Gastroesophageal sphincter (tissue), 4 donors: ENCODE measurements around the gene TMEM11. TPM values are rescaled to one million over a fixed set of nuclear protein-coding genes. Genes with fewer than 3 reads are reported as not detected.

Experiments used
- ATAC-seq: fragments of 150-250 bp; one replicate; pipeline ENCODE4 v1.9.1; 2016; ENCODE audit warnings: mild to moderate bottlenecking, moderate library complexity
- H3K27ac ChIP-seq, 4 donors: fragments of 200-600 bp; sonication (generic) in 3 of 4; 1 replicate in 3 of 4; 2 replicates in 1 of 4; pipeline ENCODE4 v1.5.1; 2016 to 2019
- H3K27me3 ChIP-seq: fragments of 200-600 bp; sonication (generic); one replicate; pipeline ENCODE4 v1.5.1; 2019
- H3K36me3 ChIP-seq, 2 donors: fragments of 200-600 bp; sonication (generic); one replicate each; pipeline ENCODE4 v1.5.1; 2019; ENCODE audit warnings: control low read depth in 1 of 2
- H3K4me1 ChIP-seq, 3 donors: fragments of 200-600 bp; sonication (generic); 1 replicate in 2 of 3; 2 replicates in 1 of 3; pipeline ENCODE4 v1.5.1; 2016 to 2019; ENCODE audit warnings: control low read depth in 2 of 3
- H3K4me3 ChIP-seq, 2 donors: fragments of 200-600 bp; sonication (generic); one replicate each; pipeline ENCODE4 v1.5.1; 2019; ENCODE audit warnings: mild to moderate bottlenecking in 1 of 2, moderate library complexity in 1 of 2
- H3K9me3 ChIP-seq, 3 donors: fragments of 200-600 bp; sonication (generic); one replicate each; pipeline ENCODE4 v1.5.1; 2017 to 2019; ENCODE audit warnings: control low read depth in 2 of 3
- CTCF ChIP-seq, 4 experiments: fragments of 200-600 bp in 2 of 4; fragments of 450-650 bp in 2 of 4; sonication (generic) in 1 of 4; IDR thresholded peaks; one replicate each; pipeline ENCODE4 v1.5.1; 2017 to 2019; ENCODE audit warnings: antibody characterized with exemption in 4 of 4, mild to moderate bottlenecking in 2 of 4, moderate library complexity in 2 of 4
- EP300 ChIP-seq: sonication (generic); formaldehyde crosslinking; IDR thresholded peaks from one replicate; pipeline ENCODE4 v1.6.1; 2017; ENCODE audit warnings: antibody characterized with exemption, mild to moderate bottlenecking
- POLR2A ChIP-seq, 2 donors: fragments of 450-650 bp; IDR thresholded peaks; one replicate each; pipeline ENCODE4 v1.6.1; 2017; ENCODE audit warnings: antibody characterized with exemption in 2 of 2, mild to moderate bottlenecking in 2 of 2, moderate library complexity in 1 of 2
- POLR2AphosphoS5 ChIP-seq: sonication (generic); formaldehyde crosslinking; IDR thresholded peaks from one replicate; pipeline ENCODE4 v1.6.1; 2017; ENCODE audit warnings: antibody characterized with exemption
- WGBS, 2 donors: methylation state at CpG; one replicate each; pipeline ENCODE4 v1.1.5; 2018; ENCODE audit warnings: low coverage in 1 of 2; 5-methylcytosine and 5-hydroxymethylcytosine counted together
- total RNA-seq, 4 donors: library from RNA; depleted of rRNA; stranded (reverse); fragments of >200 nt; gene quantifications; one replicate each; pipeline ENCODE4 v1.1.0, GENCODE V29; 2016

The TMEM11 gene
- total RNA-seq, 4 donors from 2014 or later = 14.8 to 24.5 (median 22.1) TPM

- WGBS, 2 donors = 0 to 50% methylated on average over 1 to 2 of the region's 2 CpGs
- Histone ChIP-seq H3K4me3 (no peak overlapping the region), H3K4me1 (peaks cover 0 to 47% (median 10%) of the 10 kb centered on the region in 3 donors), H3K27me3 (no peaks in the 10 kb centered on the region), H3K36me3 (peaks cover 0 to 54% of the 10 kb centered on the region in 2 donors), H3K9me3 (no peaks in the 10 kb centered on the region), H3K27ac (peak overlapping the region in 2 of 4 donors; percentile 41 to 49)
- TF ChIP-seq CTCF (IDR thresholded peaks at IDR 0.05) (no peak), POLR2A (IDR thresholded peaks at IDR 0.05) (no peak), EP300 (no peak), POLR2AphosphoS5 (no peak)
- no peak for ATAC-seq
These were observed 22.3 kb downstream of the TMEM11 start for GRCh38 chr17:21191698-21192097.

DNA sequence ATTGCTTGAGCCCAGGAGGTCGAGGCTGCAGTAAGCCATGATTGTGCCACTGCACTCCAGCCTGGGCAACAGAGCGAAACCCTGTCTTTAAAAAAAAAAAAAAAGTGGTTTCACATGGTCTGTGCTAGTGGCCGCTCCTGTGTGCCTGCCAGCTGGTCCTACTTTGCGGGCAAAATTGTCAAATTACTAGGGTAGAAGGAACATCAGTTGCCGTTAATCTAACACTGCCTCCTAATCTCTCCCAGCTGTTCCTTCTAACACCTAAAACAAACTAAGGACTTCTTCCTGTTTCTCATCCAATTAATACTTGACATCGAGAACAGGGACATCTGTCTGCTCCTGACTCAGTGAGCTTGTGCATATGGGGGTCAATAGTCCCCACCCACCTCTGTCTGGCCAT lies 23.9 kb downstream of the TMEM11 start:
- Histone ChIP-seq H3K4me3 (no peak overlapping the region), H3K27me3 (no peaks in the 10 kb centered on the region), H3K27ac (peak overlapping the region in 1 of 4 donors; percentile 41), H3K36me3 (peaks cover 0 to 59% of the 10 kb centered on the region in 2 donors), H3K4me1 (peaks cover 0 to 37% (median 9%) of the 10 kb centered on the region in 3 donors), H3K9me3 (no peaks in the 10 kb centered on the region)
- ATAC-seq = no peak
- 81 to 86% methylated on average over 2 to 6 of the region's 6 CpGs for WGBS, 2 donors
- TF ChIP-seq POLR2A (IDR thresholded peaks at IDR 0.05) (no peak), CTCF (IDR thresholded peaks at IDR 0.05) (no peak), EP300 (no peak), POLR2AphosphoS5 (no peak)

DNA sequence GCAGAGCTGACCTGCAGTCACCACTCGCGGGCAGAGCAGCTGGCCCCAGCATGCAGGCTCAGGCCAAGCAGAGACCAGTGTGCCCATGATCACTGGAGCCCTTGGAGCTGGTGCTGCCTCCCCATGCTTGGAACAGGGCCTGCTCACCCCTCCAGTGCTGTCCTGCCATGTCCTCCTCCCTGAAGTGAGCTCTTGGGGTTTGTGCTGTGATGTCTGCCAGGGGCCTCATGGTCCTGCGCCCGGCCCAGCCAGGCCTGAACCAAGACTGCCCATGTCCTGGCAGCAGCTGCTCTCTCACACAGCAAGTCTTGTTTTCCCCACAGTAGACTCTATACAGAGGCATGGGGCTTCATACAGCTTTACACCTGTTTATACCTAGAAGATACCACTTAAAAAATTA lies 24.6 kb downstream of the TMEM11 start:
- Histone ChIP-seq H3K27ac (no peak overlapping the region), H3K4me3 (no peak overlapping the region), H3K4me1 (peaks cover 0 to 30% (median 3%) of the 10 kb centered on the region in 3 donors), H3K36me3 (peaks cover 0 to 66% of the 10 kb centered on the region in 2 donors), H3K27me3 (no peaks in the 10 kb centered on the region), H3K9me3 (no peaks in the 10 kb centered on the region)
- TF ChIP-seq EP300 = no peak
- TF ChIP-seq POLR2AphosphoS5 = no peak
- TF ChIP-seq CTCF (IDR thresholded peaks at IDR 0.05) = no peak
- no peak for TF ChIP-seq POLR2A (IDR thresholded peaks at IDR 0.05)
- WGBS, 2 donors = no CpG with 5 or more reads among the region's 4 CpGs
- no peak for ATAC-seq

DNA sequence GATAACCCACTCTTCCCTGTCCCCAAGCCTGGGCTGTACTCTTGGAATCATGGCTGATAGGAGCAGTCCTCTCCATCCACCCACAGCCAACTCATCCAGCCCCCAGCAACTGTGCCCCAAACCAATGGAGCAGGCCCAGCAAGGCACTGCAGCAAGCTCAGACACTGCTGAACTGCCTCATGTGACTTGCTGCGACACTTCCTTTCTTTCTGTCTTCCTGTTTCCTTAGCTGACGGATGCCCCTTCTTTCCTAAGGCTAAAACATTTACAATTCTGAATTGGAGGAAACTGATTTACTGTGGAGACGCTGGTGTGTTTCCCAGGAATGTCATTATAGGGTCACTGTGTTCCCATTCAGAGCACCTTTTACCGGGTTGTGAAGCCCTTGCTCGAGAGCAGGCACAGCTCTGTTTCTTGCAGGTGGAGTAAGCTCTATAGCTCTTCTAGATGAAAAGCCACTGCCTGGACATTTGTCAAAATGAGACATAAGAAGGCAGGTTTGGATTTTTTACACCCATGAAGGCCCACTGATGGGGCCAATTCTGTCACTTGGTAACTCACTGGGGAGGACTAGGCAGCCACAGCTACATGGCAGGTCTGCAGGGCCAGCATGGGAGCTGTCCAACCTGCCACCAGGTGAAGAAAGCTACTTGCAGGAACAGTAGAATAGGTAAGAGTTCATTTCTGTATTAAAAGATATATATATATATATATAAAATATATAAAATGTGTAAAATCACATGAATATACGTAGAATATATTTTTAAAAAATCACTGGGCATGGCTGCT lies 27.4 kb downstream of the TMEM11 start:
- WGBS, 2 donors = 89 to 92% methylated on average over 1 to 4 of the region's 6 CpGs
- no peak for ATAC-seq
- no peak overlapping the region for H3K4me3 ChIP-seq
- no peaks in the 10 kb centered on the region for H3K27me3 ChIP-seq
- no peaks in the 10 kb centered on the region for H3K9me3 ChIP-seq
- H3K36me3 ChIP-seq = peaks cover 0 to 67% of the 10 kb centered on the region in 2 donors
- peak overlapping the region in 2 of 4 donors; percentile 2 to 10 for H3K27ac ChIP-seq
- H3K4me1 ChIP-seq = peaks cover 0 to 11% (median 0%) of the 10 kb centered on the region in 3 donors
- TF ChIP-seq EP300 (no peak), POLR2A (IDR thresholded peaks at IDR 0.05) (no peak)

GRCh38 chr17:21185061-21185460 lies 28.9 kb downstream of the TMEM11 start:
- no peak for TF ChIP-seq POLR2A (IDR thresholded peaks at IDR 0.05)
- no peak for TF ChIP-seq EP300
- TF ChIP-seq CTCF (IDR thresholded peaks at IDR 0.05) = no peak
- TF ChIP-seq POLR2AphosphoS5 = no peak
- H3K27me3 ChIP-seq = no peaks in the 10 kb centered on the region
- WGBS, 2 donors = 100% methylated on average over 1 of the region's 1 CpG; no CpG with 5 or more reads in 1 of the 2 donors
- no peak overlapping the region for H3K4me3 ChIP-seq
- peaks cover 0 to 57% of the 10 kb centered on the region in 2 donors for H3K36me3 ChIP-seq
- H3K27ac ChIP-seq = no peak overlapping the region
- no peaks in the 10 kb centered on the region for H3K9me3 ChIP-seq
- ATAC-seq = no peak
- no peaks in the 10 kb centered on the region for H3K4me1 ChIP-seq
